ENCODE measurements around the gene FABP6.
"Not testable (repeated sequence)": the region's sequence is repeated elsewhere in the genome, so short reads cannot be mapped to it uniquely, and the experiment has no call there.

Gene FABP6

DNA sequence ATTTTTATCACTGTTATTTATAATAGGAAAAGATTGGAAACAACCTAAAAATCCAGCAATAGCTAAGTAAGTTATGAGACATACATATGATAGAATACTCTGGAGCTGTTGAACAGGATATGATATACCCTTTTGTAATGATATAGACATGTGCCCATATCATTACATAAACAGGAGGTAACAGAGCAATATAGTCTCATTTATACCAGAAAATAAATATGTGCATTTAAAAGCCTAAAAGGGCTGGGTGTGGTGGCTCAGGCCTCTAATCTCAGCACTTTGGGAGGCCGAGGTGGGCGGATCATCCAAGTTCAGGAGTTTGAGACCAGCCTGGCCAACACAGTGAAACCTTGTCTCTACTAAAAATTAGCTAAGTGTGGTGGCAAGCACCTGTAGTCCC is 2.3 kb upstream of the FABP6 start:
- no peak for DNase-seq

DNA sequence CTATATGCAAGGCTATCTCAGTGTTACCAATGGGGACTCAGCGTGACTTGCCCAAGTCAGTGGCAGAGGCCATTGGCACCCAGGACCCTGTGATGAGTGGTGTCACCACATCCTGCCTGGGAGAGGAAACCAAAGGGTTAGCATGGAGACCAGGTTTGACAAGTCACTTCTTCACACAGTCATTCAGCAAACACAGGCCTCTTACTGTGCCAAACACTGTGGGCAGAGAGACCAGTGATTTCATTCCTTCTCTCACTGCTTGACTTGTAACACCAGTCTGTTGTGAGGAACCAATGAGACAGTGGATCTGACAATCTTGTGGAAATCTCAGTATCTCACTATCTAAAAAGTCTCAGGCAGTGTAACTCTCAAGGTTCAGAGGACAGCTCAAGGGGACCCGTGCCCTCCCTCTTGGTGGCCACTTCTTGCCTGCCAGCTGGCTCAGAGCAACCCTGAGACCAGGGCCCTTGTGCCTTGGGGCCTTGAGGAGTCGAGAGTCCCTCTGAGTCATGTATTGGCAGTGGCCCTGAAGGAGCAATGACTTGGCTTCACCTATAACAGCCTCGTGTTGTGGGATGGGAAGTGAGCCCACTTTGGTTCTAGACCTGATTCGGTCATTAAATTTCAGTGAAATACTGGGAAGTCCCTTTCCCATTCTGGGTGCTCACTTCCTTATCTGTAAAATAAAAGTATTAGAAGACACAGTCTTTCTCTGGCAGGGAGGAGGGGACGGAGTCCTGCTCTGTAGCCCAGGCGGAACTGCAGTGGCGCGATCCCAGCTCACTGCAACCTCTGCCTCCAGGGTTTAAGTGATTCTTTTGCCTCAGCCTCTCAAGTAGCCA is 1.6 kb downstream of the FABP6 start:
- DNase-seq: no peak

DNA sequence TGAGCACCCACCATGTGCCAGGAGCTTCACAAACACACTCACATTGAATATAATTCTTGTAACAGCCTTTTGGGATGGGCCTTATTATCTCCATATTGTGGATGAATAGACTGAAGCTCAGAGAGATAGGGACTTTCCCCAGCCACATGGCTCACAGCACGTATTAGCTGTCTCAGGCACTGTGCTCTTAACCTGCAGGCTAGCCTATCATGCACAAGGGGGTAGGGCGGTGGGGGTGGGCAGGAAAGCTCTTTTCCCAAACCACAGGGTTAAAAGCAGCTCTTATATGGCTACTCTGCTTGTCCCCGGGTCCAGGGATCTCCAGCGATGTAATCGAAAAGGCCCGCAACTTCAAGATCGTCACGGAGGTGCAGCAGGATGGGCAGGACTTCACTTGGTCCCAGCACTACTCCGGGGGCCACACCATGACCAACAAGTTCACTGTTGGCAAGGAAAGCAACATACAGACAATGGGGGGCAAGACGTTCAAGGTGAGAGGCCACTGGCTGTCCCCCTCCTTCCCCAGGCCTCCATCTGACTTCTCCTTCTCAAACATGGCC is 2.6 kb downstream of the FABP6 start:
- DNase-seq: no peak

DNA sequence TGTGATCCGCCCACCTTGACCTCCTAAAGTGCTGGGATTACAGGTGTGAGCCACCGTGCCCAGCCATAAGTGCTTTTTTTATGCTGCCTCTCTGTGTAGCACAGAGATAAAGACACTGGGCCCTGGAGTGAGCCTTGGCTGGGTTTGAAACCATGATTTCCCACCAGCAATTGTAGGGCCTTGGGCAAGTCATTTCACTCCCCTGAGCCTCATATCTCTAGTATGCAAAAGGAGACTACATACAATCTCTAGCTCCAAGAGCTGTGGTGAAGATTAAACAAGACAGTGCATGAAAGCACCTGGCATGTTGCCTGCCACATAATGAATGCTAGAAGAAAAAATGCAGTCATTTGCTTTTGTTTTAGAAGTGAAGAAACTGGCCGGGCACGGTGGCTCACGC is 3.9 kb downstream of the FABP6 start:
- DNase-seq: no peak

DNA sequence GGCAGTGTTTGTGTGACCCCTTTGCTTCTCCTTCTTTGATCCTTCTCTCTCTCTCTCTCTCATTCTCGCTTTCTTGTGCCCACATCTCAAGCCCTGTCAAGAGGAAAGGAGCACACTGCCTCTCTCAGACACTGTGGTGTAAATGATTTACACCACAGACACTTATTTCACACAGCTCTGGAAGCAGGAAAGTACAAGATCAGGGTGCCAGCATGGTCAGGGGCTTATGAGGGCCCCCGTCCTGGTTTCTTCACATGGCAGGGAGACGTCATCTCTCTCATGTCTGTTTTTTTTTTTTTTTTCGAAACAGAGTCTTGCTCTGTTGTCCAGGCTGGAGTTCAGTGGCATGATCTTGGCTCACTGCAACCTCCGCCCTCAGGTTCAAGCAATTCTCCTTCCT is 6.4 kb downstream of the FABP6 start:
- DNase-seq: no peak

DNA sequence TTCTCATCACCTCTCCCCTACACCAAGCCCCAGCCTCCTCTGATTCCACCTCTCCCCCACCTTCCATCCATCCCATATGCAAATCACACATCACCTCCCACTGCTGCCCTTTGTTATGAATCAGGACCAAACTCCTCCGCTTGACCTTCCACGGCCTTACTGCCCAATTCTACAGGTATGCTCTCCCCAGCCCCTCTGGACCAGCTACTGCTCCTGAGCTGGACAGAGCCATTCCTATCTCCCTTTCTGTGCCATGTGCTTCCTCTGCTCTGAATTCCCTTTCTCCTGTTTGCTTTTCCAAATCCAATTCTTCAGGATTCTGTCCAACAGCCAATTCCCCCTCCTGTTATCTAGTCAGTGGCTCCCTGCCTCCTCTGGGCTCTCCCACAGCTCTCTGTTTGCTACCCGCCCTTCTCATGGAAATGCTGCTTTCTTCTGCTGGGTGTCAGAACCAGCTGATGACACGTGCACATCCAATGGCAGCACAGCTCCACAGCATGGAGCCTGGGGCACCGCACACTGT is 8.3 kb downstream of the FABP6 start:
- DNase-seq: no peak

DNA sequence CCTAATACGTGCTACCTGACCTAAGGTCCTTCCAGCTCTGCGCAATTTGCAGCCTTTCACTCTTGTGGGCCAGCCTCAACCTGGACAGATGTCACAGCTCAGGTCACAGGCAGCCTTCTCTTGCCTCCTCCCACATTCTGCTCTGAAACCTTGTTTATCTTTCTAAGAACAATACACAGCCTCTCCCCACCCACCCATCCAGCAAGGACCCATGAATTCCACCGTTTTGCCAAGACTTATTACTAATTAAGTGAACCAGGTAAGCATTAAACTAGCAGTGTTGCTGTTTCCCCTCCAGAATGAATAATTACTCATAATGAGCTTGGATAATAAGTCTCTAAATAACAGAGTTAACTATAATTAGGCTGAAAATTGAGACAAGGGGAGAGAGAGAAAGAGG is 11.0 kb downstream of the FABP6 start:
- no peak for DNase-seq

DNA sequence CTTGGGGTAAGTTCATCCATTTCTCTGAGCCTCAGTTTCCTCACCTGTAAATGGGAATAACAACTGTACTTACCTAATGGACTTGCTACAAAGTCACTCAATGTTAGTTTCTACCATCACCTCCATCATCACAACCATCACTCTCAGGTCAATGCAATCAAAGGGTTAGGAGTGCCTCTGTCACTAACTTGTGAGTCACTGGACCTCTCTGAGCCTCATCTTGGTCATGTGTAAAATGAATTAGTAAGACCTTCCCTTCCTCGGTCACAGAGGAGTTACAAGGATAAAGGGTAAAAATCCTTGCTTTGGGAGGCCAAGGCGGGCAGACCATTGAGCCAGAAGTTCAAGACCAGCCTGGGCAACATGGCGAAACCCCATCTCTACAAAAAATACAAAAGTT is 12.8 kb downstream of the FABP6 start:
- DNase-seq: no peak

DNA sequence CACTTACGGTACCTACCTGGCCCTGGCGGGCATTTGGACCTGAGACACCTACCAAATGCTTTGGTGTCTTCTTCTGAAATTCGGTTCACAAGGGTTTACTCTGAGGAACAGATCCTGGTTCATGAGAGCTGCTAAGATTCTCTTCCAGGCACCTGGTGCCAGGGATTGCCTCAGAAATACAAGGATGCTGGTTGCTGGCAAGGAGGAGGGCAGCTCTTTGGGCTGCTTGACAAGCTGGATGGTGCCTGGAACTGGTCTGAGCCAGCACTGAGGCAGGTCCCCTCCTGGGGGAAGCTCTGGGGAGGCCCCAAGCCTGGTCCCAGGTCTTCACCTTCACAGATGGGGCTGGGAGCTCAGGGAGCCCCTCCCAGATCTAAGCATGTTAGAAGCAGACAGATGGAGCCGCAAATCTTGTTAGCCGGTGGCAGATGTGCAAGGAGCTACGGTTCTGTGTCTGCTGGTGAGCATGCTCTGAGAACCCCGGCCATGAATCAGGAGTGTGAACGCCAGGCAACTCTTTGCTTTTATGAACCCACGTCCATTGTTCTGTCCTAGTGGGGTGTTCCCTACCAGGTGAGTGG is 16.3 kb downstream of the FABP6 start:
- DNase-seq: no peak

DNA sequence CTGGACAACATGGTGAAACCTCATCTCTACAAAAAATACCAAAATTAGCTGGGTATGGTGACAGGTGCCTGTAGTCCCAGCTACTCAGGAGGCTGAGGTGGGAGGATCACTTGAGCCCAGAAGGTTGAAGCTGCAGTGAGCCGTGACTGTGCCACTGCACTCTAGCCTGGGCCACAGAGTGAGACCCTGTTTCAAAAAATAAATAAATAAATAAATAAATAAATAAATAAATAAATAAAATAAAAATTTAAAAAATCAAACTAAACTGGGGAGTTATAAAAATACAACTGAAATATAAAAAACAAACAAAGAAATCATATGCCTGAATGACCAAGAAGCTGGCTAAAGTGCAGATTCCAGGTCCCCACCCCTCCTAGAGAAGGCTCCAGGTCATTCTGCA is 20.3 kb downstream of the FABP6 start:
- DNase-seq: not testable (repeated sequence)

DNA sequence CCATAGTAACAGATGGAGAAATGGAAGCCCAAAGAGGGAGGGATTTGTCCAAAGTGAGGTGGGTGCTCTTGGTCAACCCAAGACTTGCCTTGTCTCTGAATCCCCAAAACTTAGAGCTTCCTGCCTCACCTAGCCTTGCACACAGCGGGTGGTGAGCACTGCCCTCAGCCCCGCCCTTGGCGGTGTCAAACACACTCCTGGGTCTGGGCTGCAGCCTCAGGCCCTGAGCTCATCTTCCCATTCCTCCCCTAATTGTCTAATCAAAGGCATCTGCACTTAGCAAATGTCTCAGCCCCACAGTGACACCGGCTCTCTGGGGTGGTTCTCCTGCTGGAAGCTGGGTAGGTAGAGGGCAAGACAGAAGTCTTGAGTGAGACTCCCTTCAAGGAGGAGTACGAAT is 20.9 kb downstream of the FABP6 start:
- no peak for DNase-seq

DNA sequence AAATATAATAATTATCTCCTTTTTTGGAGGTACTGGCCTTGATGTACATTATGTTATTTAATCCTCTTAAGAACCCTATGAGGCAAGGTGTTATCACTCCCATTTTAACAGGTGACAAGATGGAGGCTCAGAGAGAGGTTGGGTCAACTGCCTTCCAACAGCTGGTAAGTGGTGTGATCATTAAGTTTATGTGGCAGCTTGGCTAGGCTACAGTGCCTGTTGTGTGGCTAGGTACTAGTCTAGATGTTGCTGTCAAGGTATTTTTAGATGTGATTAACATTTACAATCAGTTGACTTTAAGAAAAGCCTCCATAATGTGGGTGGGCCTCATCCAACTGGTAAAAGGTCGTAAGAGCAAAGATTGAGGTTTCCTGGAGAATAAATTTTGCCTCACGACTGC is 21.5 kb downstream of the FABP6 start:
- DNase-seq: no peak

DNA sequence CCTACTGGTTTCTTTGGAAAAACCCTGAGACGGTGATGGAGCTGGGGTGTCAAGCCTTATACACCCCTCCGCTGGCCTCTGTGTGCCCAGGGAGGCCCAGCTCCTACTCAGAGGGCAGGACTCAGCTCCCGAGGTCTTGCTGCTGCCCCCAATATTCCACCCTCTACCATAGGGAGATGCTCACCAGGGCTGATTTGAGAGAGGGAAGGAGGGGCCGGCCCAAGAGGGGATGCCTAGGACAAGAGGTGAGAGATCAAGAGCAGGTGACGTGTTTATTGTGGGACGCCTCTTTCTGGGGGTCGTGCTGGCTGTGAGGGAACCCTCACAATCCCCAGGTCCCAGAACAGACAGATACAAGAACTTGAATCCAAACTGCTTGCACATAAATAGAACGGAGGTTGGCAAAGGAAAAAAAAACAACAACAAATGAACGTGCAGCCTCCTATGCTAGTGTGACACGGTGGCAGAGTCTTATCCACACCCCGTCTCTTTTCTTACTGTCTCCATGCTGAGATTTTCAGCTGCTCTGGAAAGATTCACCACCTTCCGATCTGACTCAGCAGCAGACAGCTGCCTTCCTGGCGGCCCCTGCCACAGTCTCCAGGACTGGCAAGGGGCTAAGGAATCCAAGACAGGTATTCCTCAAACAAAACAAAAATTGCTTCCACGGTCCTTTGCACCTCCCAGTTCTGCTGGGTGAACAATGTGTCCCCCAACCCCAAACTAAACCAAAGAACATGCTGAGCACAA is 22.3 kb downstream of the FABP6 start:
- no peak for DNase-seq

DNA sequence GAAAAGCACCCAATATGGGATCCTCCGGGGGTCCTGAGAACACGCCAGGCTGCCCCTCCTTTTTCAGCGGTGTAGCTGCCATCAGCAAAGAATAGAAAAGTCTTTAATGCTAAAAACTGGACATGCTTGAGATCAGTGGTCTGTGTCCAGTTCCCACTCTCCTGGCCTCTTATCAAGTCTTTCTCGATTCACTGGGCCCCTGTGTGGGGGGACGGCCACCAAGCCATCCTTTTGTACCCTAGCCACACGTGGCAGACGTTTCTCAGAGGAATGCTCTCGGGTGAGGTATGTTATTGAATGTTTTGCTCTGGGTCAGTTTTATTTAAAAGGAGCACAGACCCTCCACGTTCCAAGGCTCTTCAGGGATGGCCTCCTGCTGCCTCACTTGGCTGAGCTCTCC is 23.6 kb downstream of the FABP6 start:
- DNase-seq: no peak

DNA sequence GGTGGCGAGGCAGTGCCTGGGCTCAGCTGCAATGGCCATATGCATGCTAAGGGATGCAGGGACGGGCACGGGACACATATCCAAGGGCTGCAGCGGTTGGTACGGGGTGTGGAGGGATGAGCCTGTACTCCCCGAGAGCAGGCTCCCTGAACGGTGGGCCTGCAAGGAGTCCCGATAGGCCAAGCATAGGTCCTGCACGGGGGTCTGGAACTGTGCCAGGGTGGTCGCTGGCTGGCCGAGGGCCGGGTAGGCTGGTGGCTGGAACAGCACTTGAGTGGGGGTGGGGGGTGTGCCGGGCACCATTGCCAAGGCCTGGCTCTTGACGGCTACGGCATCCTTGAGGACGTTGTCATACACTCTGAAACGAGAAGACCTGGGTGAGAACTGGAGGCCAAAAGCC is 24.1 kb downstream of the FABP6 start:
- no peak for DNase-seq

DNA sequence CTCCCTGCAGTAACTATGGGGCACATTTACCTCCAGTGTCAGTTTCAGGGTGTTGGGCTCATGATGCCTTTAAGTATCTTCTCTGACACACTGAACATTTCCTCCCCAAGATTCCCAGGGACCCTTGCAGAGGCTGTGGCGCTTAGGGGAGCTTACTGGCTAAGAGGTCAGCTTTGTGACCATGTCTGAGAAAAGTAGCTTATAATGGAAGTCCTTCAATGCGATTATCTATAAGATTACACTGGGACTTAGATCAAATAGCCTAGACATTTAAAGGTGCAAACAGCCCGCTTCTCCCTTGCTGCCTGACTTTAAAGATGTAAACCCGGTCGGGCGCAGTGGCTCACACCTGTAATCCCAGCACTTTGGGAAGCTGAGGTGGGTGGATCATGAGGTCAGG is 25.4 kb downstream of the FABP6 start:
- no peak for DNase-seq

DNA sequence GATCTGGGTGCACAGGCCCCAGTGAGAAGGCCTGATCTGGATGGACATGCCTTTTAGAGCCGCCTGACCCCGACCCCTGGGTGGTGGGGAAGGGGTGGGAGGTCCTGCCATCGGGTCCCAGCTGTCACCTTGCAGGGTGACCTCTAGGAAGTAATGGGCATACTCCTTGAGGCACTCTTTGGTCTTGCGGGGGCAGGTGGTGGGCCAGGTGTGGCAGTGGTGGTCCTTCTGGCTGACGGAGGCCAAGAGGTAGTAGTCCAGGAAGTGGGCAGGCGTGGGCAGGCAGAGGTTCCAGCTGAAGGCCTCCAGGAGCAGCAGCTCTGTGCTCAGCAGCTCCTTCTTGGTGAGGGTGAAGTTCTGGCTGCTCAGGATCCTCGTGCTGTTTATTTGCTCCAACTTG is 30.0 kb downstream of the FABP6 start:
- no peak for DNase-seq

DNA sequence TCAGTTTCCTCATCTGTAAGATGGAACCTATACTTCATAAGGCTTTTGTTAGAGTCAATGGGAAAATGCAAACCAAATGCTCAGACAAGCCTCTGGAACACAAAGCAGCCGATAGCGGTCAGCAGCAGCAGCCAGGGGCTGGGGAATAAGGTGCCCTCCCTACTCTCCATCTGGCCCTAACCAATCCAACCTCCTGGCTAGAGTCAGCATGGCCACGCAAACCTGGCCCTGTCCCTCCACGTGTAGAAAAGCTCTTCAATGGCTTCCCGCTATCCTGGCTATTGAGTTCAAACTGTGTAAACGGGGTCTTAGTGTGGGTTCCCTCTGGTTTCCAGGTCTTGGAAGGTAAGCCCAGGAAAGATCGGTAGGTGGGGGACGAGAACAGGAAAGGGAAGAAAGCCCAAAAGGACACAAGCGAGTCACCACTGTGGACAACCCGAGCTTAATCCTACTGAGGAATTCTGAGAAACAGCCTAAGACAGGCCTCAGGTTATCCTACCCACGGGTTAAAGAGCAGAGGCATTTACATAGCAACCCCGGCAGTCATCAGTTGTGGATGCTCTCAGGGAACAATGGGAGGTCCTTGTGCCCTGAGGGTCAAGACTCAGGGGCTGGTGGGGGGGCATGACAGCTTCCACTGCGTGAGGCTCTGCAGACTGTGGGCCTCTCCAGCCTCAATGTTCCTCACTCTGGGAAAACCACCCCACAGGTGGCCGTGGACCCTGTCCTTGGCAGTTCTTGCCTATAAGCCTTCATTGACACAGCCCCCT is 30.9 kb downstream of the FABP6 start:
- no peak for DNase-seq

DNA sequence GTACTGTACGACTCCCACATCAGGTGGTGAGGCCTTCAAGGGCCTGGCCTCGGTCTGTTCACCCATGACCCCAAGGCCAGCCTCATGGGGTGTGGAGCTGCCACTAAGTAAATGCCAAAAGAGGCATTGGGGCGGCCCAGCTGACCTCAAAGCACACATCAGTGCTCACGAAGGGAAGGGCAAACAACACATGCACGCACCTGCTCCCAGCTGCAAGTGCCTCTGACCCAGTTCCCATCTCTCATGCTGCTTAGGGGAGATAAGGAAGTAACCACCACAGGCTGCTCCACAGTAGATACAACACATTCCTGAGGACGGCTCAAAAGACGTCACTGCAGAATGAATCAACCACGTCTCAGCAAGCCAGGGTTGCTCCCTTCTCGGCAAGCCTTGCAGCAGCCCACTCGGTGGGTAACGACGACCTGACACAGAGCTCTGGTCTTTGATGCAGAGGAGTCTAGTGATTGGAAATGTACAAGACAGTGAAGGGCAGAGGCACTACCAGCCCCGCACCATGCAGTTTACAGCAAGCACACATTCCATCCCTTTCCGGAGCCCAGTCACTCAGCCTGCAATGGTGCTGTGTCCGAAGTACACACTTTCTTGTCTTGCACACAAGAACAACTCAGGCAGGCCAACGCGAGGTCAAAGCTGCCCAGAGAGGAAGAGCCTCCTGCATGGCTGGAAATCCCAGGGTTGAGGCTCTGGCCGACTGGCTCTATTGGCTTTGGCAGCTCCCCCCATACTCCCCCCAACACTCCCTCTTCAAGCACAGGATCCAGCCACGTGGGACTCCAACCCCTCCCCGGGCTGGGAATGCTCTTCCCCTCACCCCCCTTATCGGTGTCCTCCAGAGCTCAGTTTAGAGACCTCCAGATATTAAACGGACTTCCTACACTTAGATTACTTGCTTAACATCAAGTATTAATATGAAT is 31.8 kb downstream of the FABP6 start:
- DNase-seq: no peak

DNA sequence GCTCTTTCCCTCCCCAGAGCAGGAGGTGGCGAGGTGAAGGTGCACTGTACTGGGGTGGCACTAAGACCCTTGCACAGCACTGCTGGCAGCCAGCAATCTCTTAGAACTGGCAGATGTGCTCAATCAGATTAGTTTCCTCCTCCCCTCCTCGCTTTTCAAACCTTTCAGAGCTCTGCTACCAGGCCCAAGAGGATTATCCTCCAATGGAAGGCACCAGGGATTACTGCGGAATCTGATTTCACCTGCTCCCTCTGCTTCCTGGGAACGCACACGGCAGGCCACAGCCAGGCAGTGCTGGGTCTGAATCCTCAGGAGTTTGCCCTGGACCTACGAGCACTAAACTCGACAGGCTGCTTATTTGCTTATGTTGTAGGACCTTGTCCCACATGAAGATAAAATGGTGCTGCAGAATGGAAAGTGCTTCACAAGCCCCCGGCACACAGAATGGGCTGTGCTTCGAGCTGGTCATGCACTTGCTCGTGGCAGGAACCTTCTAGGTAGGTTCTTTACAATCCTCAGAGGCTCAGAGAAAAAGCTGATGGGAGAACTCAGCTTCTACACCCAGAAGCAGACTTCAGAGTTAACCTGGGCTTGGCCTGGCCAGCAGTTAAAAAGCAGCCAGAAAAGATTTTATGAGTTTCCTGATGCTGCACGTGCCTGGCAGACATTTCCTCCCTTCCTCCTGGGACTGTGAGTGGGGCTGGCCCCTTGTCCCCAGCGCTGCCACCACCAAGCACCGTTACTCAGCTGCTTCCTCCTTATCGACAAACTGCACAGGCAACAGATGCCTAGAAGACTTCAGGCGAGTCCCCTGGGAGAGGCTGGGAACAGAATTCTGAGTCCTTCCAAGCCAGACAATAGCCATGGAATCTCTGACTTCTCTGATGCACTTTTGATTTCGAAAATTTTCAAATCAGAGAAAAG is 33.1 kb downstream of the FABP6 start:
- DNase-seq: no peak
